K562 (cell line): ENCODE measurements around the gene PLAGL1. TPM values are rescaled to one million over a fixed set of nuclear protein-coding genes. Genes with fewer than 3 reads are reported as not detected.

Experiments used
- ATAC-seq: fragments of 200-7000 bp; cut with Tn5 transposase; 3 replicates; pipeline ENCODE4 v1.9.1; 2020; ENCODE audit warnings: moderate library complexity
- BruUV-seq: library from RNA; stranded (reverse); fragments of 400-500 nt; replicated peaks from 2 replicates; lab custom pipeline; 2021; lab: Mats Ljungman, UMichigan
- CTCF ChIA-PET: fragments of 300-600 bp; formaldehyde crosslinking; extraction: SDS; loops from one replicate; lab custom pipeline; 2021; ENCODE audit warnings: low intra/inter-chr PET ratio; lab: Yijun Ruan, JAX
- POLR2A ChIA-PET: fragments of 300-600, 350-650 bp; sonication (Branson Sonifier 250); formaldehyde crosslinking; extraction: SDS; loops from one replicate; lab custom pipeline; 2021; ENCODE audit warnings: antibody characterized with exemption, inconsistent platforms; lab: Yijun Ruan, JAX
- DNase-seq, 4 experiments: peaks; one replicate each; pipeline versions ENCODE4 v3.0.0 to v3.0.0-alpha.2; 2011 to 2018; ENCODE audit warnings: low spot score in 3 of 4, mixed read lengths in 3 of 4; ENCODE audit errors: extremely low read depth in 1 of 4
- FAIRE-seq: peaks from 2 replicates; lab custom pipeline; 2011; peaks lifted over from hg19 to GRCh38; lab: Jason Lieb, UNC
- H2AFZ ChIP-seq: 2 replicates; pipeline ENCODE4 v1.6.0; 2011; ENCODE audit warnings: low read depth, low read length, control low read depth, inconsistent platforms
- H3K27ac ChIP-seq: fragments of 200-600 bp; 3 replicates; pipeline ENCODE4 v1.8.0; 2011; ENCODE audit warnings: low read depth, mild to moderate bottlenecking, control low read depth, inconsistent platforms, low read length, moderate library complexity, mixed read lengths; ENCODE audit errors: extremely low read depth
- H3K27me3 ChIP-seq, 2 experiments: fragments of 300-600 bp in 1 of 2; 2 replicates in 1 of 2; 3 replicates in 1 of 2; pipeline versions ENCODE4 v1.6.0 to v1.8.0; 2011; ENCODE audit warnings: inconsistent platforms in 2 of 2, low read length in 2 of 2, mild to moderate bottlenecking in 1 of 2, mixed read lengths in 1 of 2, moderate library complexity in 1 of 2; ENCODE audit not compliant: control insufficient read depth in 2 of 2, insufficient read depth in 2 of 2
- H3K36me3 ChIP-seq: fragments of 300-600 bp; 3 replicates; pipeline ENCODE4 v1.8.0; 2011; ENCODE audit warnings: mild to moderate bottlenecking, low read length, inconsistent platforms; ENCODE audit not compliant: control insufficient read depth, insufficient read depth
- H3K4me1 ChIP-seq, 2 experiments: fragments of 200-600 bp in 1 of 2; replicated peaks in 1 of 2; 2 replicates in 1 of 2; 3 replicates in 1 of 2; pipeline versions ENCODE4 v1.5.1 to v1.8.0; 2011; ENCODE audit warnings: inconsistent platforms in 2 of 2, low read length in 2 of 2, mild to moderate bottlenecking in 1 of 2, mixed read lengths in 1 of 2, moderate library complexity in 1 of 2; ENCODE audit not compliant: control insufficient read depth in 2 of 2, insufficient read depth in 2 of 2
- H3K4me2 ChIP-seq: 2 replicates; pipeline ENCODE4 v1.6.1; 2011; ENCODE audit warnings: low read length, control low read depth, inconsistent platforms, mixed read lengths; ENCODE audit not compliant: insufficient read depth
- H3K4me3 ChIP-seq: fragments of 200-600 bp; sonication (generic), shearing (Covaris generic); 2 replicates; pipeline ENCODE4 v1.5.1; 2016; ENCODE audit warnings: control low read depth, inconsistent platforms
- H3K79me2 ChIP-seq: fragments of 200-600 bp; 3 replicates; pipeline ENCODE4 v1.8.0; 2011; ENCODE audit warnings: low read length, inconsistent platforms; ENCODE audit not compliant: control insufficient read depth, insufficient read depth
- H3K9ac ChIP-seq, 2 experiments: 2 replicates each; pipeline versions ENCODE4 v1.6.0 to v1.6.1; 2011; ENCODE audit warnings: low read depth in 2 of 2, low read length in 2 of 2, control low read depth in 1 of 2, inconsistent platforms in 1 of 2, mild to moderate bottlenecking in 1 of 2, mixed read lengths in 1 of 2; ENCODE audit not compliant: insufficient read depth in 1 of 2
- H3K9me1 ChIP-seq: one replicate; pipeline ENCODE4 v1.6.0; 2011; ENCODE audit warnings: inconsistent platforms, mild to moderate bottlenecking, low read length, moderate library complexity; ENCODE audit not compliant: control insufficient read depth, insufficient read depth
- H3K9me3 ChIP-seq: replicated peaks from 2 replicates; pipeline ENCODE4 v1.5.1; 2011; ENCODE audit warnings: low read depth, low read length, inconsistent platforms; ENCODE audit not compliant: control insufficient read depth, insufficient read depth
- H4K20me1 ChIP-seq: replicated peaks from 2 replicates; pipeline ENCODE4 v1.6.1; 2011; ENCODE audit warnings: low read length, inconsistent platforms, mixed read lengths; ENCODE audit not compliant: control insufficient read depth, insufficient read depth
- MAZ ChIP-seq, 2 experiments: fragments of 450-650 bp in 1 of 2; sonication (generic) in 1 of 2; formaldehyde crosslinking; IDR thresholded peaks in 1 of 2; conservative IDR thresholded peaks in 1 of 2; 2 replicates each; pipeline versions ENCODE4 v1.4.0 to v1.5.0; 2020; ENCODE audit warnings: mild to moderate bottlenecking in 1 of 2, missing genetic modification reagents in 1 of 2
- RNF219 ChIP-seq: fragments of 250-450 bp; sonication (Bioruptor Pico); IDR thresholded peaks from 2 replicates; pipeline ENCODE4 v1.5.0; 2022; ENCODE audit warnings: mild to moderate bottlenecking
- TAL1 ChIP-seq: fragments of 450-650 bp; IDR thresholded peaks from 2 replicates; pipeline ENCODE4 v1.6.1; 2016; ENCODE audit warnings: mild to moderate bottlenecking
- ZNF584 ChIP-seq: fragments of 200-800 bp; sonication (Bioruptor generic); IDR thresholded peaks from 2 replicates; pipeline ENCODE4 v1.6.1; 2016; ENCODE audit warnings: low read depth, mild to moderate bottlenecking, missing genetic modification characterization, missing compliant biosample characterization
- ZNF76 ChIP-seq: fragments of 250-450 bp; sonication (Bioruptor Pico); IDR thresholded peaks from 2 replicates; pipeline ENCODE4 v1.4.0; 2020; ENCODE audit warnings: mild to moderate bottlenecking, moderate library complexity, borderline replicate concordance
- WGBS: fragments of 100-300 bp; shearing (Covaris generic); methylation state at CpG from one replicate; pipeline ENCODE4 v1.1.6; 2016; ENCODE audit warnings: low coverage, mixed read lengths; ENCODE audit not compliant: insufficient coverage; ENCODE audit errors: missing lambda C conversion rate; 5-methylcytosine and 5-hydroxymethylcytosine counted together
- in situ Hi-C: fragments of 300-500 bp; cut with MboI; formaldehyde crosslinking; loops from 4 replicates; pipeline ENCODE4 v1.15.0; 2018; ENCODE audit warnings: inconsistent platforms, mixed read lengths
- intact Hi-C: fragments of 100-400 bp; cut with micrococcal nuclease; formaldehyde crosslinking; loops from 2 replicates; pipeline ENCODE4 v1.14.2; 2022
- polyA plus RNA-seq, 8 experiments: library from polyadenylated mRNA; depleted of rRNA in 4 of 8; stranded (reverse) in 5 of 8; unstranded in 3 of 8; fragments of >200 nt; fragmentation: Nextera tagmentation in 2 of 8; fragmentation: Illumina TruSeq in 1 of 8; extraction: Ambion mirVana in 2 of 8; extraction: Trizol in 1 of 8; gene quantifications; 2 replicates each; pipeline versions ENCODE4 v1.2.1 to v1.2.3, GENCODE V29; 2011 to 2014; ENCODE audit warnings: inconsistent platforms in 1 of 8, missing spikeins in 1 of 8
- total RNA-seq, 7 experiments: library from RNA; depleted of rRNA in 6 of 7; stranded (reverse); fragments of >200 nt in 6 of 7; fragmentation: Illumina TruSeq in 2 of 7; extraction: Trizol in 2 of 7; gene quantifications; 2 replicates each; pipeline versions ENCODE4 v1.2.1 to v1.2.3, GENCODE V29; 2011 to 2021; ENCODE audit warnings: low replicate concordance in 1 of 7
- TF ChIP-seq, protein P1 (sequence below): fragments of 450-650 bp; IDR thresholded peaks from 2 replicates; pipeline ENCODE4 v1.6.1; 2017; ENCODE audit warnings: antibody characterized with exemption
- TF ChIP-seq, protein P2 (sequence below): sonication (generic); formaldehyde crosslinking; IDR thresholded peaks from 2 replicates; pipeline ENCODE4 v1.8.0; 2022; ENCODE audit warnings: missing genetic modification reagents, mild to moderate bottlenecking, borderline replicate concordance

PLAGL1 gene
- total and polyA plus RNA-seq, 9 of the 15 experiments (the other 6 are each of a cell fraction or from before 2014, with no cell fraction given) = 4.9 to 29.6 (median 13.2) TPM

- in situ Hi-C loops (no loop called here), intact Hi-C loops (no loop called here)
- WGBS = 40% methylated on average over 7 of the region's 7 CpGs
- H2AFZ ChIP-seq = no peak overlapping the region
- no peaks in the 10 kb centered on the region for H3K4me1 ChIP-seq
- no peak overlapping the region for H3K9ac ChIP-seq
- H3K9me1 ChIP-seq = no peaks in the 10 kb centered on the region
- no peak overlapping the region for H3K27ac ChIP-seq
- no TSS peak for BruUV-seq
- DNase-seq (no peak), FAIRE-seq (no peak), ATAC-seq (no peak)
- CTCF ChIA-PET = no interaction called here
- H3K9me3 ChIP-seq = no peaks in the 10 kb centered on the region
- H3K27me3 ChIP-seq = no peaks in the 10 kb centered on the region
- H3K4me2 ChIP-seq = no peak overlapping the region
- H3K36me3 ChIP-seq = no peaks in the 10 kb centered on the region
- no peak overlapping the region for H3K4me3 ChIP-seq
- no peaks in the 10 kb centered on the region for H4K20me1 ChIP-seq
- TF ChIP-seq, protein P1, sequence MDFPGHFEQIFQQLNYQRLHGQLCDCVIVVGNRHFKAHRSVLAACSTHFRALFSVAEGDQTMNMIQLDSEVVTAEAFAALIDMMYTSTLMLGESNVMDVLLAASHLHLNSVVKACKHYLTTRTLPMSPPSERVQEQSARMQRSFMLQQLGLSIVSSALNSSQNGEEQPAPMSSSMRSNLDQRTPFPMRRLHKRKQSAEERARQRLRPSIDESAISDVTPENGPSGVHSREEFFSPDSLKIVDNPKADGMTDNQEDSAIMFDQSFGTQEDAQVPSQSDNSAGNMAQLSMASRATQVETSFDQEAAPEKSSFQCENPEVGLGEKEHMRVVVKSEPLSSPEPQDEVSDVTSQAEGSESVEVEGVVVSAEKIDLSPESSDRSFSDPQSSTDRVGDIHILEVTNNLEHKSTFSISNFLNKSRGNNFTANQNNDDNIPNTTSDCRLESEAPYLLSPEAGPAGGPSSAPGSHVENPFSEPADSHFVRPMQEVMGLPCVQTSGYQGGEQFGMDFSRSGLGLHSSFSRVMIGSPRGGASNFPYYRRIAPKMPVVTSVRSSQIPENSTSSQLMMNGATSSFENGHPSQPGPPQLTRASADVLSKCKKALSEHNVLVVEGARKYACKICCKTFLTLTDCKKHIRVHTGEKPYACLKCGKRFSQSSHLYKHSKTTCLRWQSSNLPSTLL = no peak
- TF ChIP-seq, protein P2, sequence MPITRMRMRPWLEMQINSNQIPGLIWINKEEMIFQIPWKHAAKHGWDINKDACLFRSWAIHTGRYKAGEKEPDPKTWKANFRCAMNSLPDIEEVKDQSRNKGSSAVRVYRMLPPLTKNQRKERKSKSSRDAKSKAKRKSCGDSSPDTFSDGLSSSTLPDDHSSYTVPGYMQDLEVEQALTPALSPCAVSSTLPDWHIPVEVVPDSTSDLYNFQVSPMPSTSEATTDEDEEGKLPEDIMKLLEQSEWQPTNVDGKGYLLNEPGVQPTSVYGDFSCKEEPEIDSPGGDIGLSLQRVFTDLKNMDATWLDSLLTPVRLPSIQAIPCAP (CRISPR knock-in tag) = no peak
- TF ChIP-seq ZNF584 (CRISPR knock-in tag) (peak; percentile 98), ZNF76 (CRISPR knock-in tag) (no peak), RNF219 (CRISPR knock-in tag) (no peak), MAZ (CRISPR knock-in tag; conservative IDR thresholded peaks at IDR 0.05 in 1 of 2, IDR thresholded peaks at IDR 0.05 in 1 of 2) (no peak), TAL1 (no peak)
- H3K79me2 ChIP-seq = no peaks in the 10 kb centered on the region
- POLR2A ChIA-PET = no interaction called here
These were observed 14.0 kb downstream of the PLAGL1 start for GRCh38 chr6:143993965-143994646.
